Endothelial cell of coronary artery (primary cell): ENCODE measurements around the gene XAGE3. TPM values are rescaled to one million over a fixed set of nuclear protein-coding genes. Genes with fewer than 3 reads are reported as not detected.

Experiments used
- total RNA-seq: library from RNA; depleted of rRNA; stranded (reverse); fragments of >200 nt; gene quantifications from 2 replicates; pipeline ENCODE4 v1.2.3, GENCODE V29; 2014

The XAGE3 gene
- not detected in 2 replicates for total RNA-seq

GRCh38 chrX:52867610-52868348, at the start of gene XAGE3:
XAGE3 (minus strand) TSS chrX:52868083; CDS start chrX:52867133, 950 bp downstream.

DNA sequence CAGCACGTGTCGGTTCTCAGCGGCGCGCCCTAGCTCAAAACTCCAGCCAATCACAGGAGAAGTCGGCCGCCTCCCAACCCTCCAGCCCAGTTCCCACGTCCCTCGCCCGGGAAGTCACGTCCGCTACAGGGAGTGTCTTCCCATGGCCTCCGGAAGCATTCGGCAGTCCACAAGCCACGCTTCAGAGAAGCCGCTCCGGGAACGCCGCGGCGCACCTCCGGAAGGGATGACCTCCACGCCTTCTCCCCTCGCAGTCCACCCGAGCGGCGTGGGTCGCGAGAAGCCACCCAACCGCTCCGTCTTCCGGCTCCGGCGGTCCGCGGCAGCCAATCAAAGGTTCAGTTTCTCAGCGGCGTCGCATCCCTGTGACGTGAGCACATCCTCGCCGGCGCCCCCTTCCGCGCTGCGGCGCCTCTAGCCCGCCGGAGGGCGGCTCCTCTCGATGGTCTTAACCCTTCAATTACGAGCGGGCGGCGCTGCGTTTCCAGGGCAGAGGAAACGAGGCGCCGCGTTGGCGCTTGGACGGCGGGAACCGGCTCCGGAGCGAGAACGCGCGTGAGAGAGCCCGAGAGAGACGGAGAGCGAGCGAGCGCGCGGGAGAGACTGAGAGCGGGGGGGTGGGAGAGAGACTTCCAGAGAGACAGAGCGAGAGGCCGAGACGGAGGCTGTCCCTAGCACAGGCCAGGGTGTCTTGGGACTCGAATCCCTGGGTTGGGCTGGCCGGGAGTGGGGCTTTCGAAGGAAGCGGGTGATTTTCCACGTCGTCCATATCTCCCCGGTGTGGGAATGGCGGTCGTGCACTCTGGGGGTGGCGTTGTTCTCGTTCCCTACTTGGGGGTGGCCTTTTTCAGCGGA, 29.2 kb upstream of the XAGE3 start, which contains the start of gene FAM156B:
Gene FAM156B, plus strand, starts transcription at position 476 of the 855 bp plus-strand sequence. CDS start 9,896 bp downstream, outside the sequence.

Other genes with a start within 250 kb of the XAGE3 start
- gene SSX7, start 213.2 kb downstream of the XAGE3 start, total RNA-seq: not detected in 2 replicates
- gene SSX2, start 160.9 kb downstream of the XAGE3 start, total RNA-seq: not detected in 2 replicates
- not detected in 2 replicates for gene SSX2B, start 116.8 kb downstream of the XAGE3 start, total RNA-seq
- gene SPANXN5, start 70.7 kb downstream of the XAGE3 start, total RNA-seq: not detected in 2 replicates
- gene XAGE5, start 56.8 kb downstream of the XAGE3 start, total RNA-seq: not detected in 2 replicates
- gene FAM156B, start 29.2 kb upstream of the XAGE3 start, total RNA-seq: 5.0 and 10.1 TPM in 2 replicates
- 7.5 and 9.4 TPM in 2 replicates for gene FAM156A, start 90.4 kb upstream of the XAGE3 start, total RNA-seq
- 2.0 and 4.0 TPM in 2 replicates for gene GPR173, start 180.7 kb upstream of the XAGE3 start, total RNA-seq
- gene TSPYL2, start 214.3 kb upstream of the XAGE3 start, total RNA-seq: 7.6 and 14.8 TPM in 2 replicates
- 5.2 and 8.5 TPM in 2 replicates for gene KANTR, start 226.1 kb upstream of the XAGE3 start, total RNA-seq